ENCODE data around the gene PHLPP1.

Gene PHLPP1

GRCh38 chr18:62957885-62958472, 242.6 kb downstream of the PHLPP1 start (continued):
- TF ChIP-seq, protein P1, sequence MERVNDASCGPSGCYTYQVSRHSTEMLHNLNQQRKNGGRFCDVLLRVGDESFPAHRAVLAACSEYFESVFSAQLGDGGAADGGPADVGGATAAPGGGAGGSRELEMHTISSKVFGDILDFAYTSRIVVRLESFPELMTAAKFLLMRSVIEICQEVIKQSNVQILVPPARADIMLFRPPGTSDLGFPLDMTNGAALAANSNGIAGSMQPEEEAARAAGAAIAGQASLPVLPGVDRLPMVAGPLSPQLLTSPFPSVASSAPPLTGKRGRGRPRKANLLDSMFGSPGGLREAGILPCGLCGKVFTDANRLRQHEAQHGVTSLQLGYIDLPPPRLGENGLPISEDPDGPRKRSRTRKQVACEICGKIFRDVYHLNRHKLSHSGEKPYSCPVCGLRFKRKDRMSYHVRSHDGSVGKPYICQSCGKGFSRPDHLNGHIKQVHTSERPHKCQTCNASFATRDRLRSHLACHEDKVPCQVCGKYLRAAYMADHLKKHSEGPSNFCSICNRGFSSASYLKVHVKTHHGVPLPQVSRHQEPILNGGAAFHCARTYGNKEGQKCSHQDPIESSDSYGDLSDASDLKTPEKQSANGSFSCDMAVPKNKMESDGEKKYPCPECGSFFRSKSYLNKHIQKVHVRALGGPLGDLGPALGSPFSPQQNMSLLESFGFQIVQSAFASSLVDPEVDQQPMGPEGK (CRISPR knock-in tag; IDR thresholded peaks at IDR 0.05; ENCODE audit: borderline replicate concordance): no peak

GRCh38 chr18:62959481-62959880, 244.1 kb downstream of the PHLPP1 start:
- TF ChIP-seq, protein P2, sequence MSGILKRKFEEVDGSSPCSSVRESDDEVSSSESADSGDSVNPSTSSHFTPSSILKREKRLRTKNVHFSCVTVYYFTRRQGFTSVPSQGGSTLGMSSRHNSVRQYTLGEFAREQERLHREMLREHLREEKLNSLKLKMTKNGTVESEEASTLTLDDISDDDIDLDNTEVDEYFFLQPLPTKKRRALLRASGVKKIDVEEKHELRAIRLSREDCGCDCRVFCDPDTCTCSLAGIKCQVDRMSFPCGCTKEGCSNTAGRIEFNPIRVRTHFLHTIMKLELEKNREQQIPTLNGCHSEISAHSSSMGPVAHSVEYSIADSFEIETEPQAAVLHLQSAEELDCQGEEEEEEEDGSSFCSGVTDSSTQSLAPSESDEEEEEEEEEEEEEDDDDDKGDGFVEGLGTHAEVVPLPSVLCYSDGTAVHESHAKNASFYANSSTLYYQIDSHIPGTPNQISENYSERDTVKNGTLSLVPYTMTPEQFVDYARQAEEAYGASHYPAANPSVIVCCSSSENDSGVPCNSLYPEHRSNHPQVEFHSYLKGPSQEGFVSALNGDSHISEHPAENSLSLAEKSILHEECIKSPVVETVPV (CRISPR knock-in tag; IDR thresholded peaks at IDR 0.05): no peak
- no peak for TF ChIP-seq GLIS3 (CRISPR knock-in tag; IDR thresholded peaks at IDR 0.05)
- no peak for TF ChIP-seq ZFP30 (CRISPR knock-in tag; IDR thresholded peaks at IDR 0.05)
- TF ChIP-seq ZFP3 (CRISPR knock-in tag; IDR thresholded peaks at IDR 0.05): no peak
- no peak for TF ChIP-seq ARNTL (CRISPR knock-in tag; IDR thresholded peaks at IDR 0.05; ENCODE audit: borderline replicate concordance, low read depth)
- no peak for TF ChIP-seq CREB5 (CRISPR knock-in tag; IDR thresholded peaks at IDR 0.05; ENCODE audit: low read depth)
- TF ChIP-seq SNAI2 (CRISPR knock-in tag; IDR thresholded peaks at IDR 0.05): no peak
- no peak for TF ChIP-seq POU6F1 (CRISPR knock-in tag; IDR thresholded peaks at IDR 0.05; ENCODE audit: borderline replicate concordance, low read depth)
- no peak for TF ChIP-seq CSDC2 (CRISPR knock-in tag; IDR thresholded peaks at IDR 0.05)
- no peak for ATAC-seq

- ATAC-seq: no peak
- TF ChIP-seq BACH2 (CRISPR knock-in tag; IDR thresholded peaks at IDR 0.05; ENCODE audit: borderline replicate concordance) (no peak), RARB (CRISPR knock-in tag; IDR thresholded peaks at IDR 0.05) (no peak), PPARA (CRISPR knock-in tag; IDR thresholded peaks at IDR 0.05; ENCODE audit: borderline replicate concordance) (no peak), ZNF70 (CRISPR knock-in tag; IDR thresholded peaks at IDR 0.05) (no peak), GLIS3 (CRISPR knock-in tag; IDR thresholded peaks at IDR 0.05) (no peak), ISL1 (CRISPR knock-in tag; IDR thresholded peaks at IDR 0.05) (no peak), TOX (CRISPR knock-in tag; IDR thresholded peaks at IDR 0.05; ENCODE audit: borderline replicate concordance) (no peak), ZC3H10 (CRISPR knock-in tag; IDR thresholded peaks at IDR 0.05) (no peak)
- TF ChIP-seq, protein P3, sequence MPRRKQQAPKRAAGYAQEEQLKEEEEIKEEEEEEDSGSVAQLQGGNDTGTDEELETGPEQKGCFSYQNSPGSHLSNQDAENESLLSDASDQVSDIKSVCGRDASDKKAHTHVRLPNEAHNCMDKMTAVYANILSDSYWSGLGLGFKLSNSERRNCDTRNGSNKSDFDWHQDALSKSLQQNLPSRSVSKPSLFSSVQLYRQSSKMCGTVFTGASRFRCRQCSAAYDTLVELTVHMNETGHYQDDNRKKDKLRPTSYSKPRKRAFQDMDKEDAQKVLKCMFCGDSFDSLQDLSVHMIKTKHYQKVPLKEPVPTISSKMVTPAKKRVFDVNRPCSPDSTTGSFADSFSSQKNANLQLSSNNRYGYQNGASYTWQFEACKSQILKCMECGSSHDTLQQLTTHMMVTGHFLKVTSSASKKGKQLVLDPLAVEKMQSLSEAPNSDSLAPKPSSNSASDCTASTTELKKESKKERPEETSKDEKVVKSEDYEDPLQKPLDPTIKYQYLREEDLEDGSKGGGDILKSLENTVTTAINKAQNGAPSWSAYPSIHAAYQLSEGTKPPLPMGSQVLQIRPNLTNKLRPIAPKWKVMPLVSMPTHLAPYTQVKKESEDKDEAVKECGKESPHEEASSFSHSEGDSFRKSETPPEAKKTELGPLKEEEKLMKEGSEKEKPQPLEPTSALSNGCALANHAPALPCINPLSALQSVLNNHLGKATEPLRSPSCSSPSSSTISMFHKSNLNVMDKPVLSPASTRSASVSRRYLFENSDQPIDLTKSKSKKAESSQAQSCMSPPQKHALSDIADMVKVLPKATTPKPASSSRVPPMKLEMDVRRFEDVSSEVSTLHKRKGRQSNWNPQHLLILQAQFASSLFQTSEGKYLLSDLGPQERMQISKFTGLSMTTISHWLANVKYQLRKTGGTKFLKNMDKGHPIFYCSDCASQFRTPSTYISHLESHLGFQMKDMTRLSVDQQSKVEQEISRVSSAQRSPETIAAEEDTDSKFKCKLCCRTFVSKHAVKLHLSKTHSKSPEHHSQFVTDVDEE (CRISPR knock-in tag; IDR thresholded peaks at IDR 0.05): no peak
Observed at GRCh38 chr18:62963507-62963906, 248.2 kb downstream of the PHLPP1 start.

- no peak for ATAC-seq
- no peak for TF ChIP-seq ZFP30 (CRISPR knock-in tag; IDR thresholded peaks at IDR 0.05)
- no peak for TF ChIP-seq TOX (CRISPR knock-in tag; IDR thresholded peaks at IDR 0.05; ENCODE audit: borderline replicate concordance)
- TF ChIP-seq ARNTL (CRISPR knock-in tag; IDR thresholded peaks at IDR 0.05; ENCODE audit: borderline replicate concordance, low read depth): no peak
- no peak for TF ChIP-seq CSDC2 (CRISPR knock-in tag; IDR thresholded peaks at IDR 0.05)
- TF ChIP-seq ZC3H10 (CRISPR knock-in tag; IDR thresholded peaks at IDR 0.05): no peak
- TF ChIP-seq GLIS3 (CRISPR knock-in tag; IDR thresholded peaks at IDR 0.05): no peak
- no peak for TF ChIP-seq CREB5 (CRISPR knock-in tag; IDR thresholded peaks at IDR 0.05; ENCODE audit: low read depth)
- TF ChIP-seq RARB (CRISPR knock-in tag; IDR thresholded peaks at IDR 0.05): no peak
- TF ChIP-seq, protein P1 (CRISPR knock-in tag; IDR thresholded peaks at IDR 0.05; ENCODE audit: borderline replicate concordance): no peak
- TF ChIP-seq POU6F1 (CRISPR knock-in tag; IDR thresholded peaks at IDR 0.05; ENCODE audit: borderline replicate concordance, low read depth): no peak
- no peak for TF ChIP-seq ISL1 (CRISPR knock-in tag; IDR thresholded peaks at IDR 0.05)
Observed at GRCh38 chr18:62964432-62964831, 249.1 kb downstream of the PHLPP1 start.

Measured in SK-N-SH treated with all-trans-retinoic acid at 6 μM for 48 hours (cell line).